Measurements from ENCODE around the gene EFHC1.

DNA sequence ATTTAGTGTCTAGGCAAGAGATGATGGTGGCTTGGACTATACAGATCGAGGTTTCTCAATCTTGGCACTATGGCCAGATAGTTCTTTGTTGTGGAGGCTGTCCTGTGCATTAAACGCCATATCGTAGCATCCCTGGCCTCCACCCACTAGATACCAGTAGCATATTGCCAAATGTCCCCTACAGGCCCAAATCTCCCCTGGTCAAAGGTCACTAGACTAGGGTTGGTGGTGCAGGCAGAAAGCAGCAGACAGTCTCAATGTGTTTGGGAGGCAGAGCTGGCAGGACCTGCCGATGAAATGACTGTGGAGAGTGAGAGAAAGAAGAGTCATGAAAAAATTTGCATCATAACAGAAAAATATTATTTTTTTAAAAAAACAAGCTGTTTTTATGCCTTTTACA, 93.8 kb downstream of the EFHC1 start:
- no peak for TF ChIP-seq EP300 (IDR thresholded peaks at IDR 0.05)
- TF ChIP-seq, protein P1, sequence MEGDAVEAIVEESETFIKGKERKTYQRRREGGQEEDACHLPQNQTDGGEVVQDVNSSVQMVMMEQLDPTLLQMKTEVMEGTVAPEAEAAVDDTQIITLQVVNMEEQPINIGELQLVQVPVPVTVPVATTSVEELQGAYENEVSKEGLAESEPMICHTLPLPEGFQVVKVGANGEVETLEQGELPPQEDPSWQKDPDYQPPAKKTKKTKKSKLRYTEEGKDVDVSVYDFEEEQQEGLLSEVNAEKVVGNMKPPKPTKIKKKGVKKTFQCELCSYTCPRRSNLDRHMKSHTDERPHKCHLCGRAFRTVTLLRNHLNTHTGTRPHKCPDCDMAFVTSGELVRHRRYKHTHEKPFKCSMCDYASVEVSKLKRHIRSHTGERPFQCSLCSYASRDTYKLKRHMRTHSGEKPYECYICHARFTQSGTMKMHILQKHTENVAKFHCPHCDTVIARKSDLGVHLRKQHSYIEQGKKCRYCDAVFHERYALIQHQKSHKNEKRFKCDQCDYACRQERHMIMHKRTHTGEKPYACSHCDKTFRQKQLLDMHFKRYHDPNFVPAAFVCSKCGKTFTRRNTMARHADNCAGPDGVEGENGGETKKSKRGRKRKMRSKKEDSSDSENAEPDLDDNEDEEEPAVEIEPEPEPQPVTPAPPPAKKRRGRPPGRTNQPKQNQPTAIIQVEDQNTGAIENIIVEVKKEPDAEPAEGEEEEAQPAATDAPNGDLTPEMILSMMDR (IDR thresholded peaks at IDR 0.05), result no peak
